ENCODE results near the gene FMOD. TPM values are rescaled to one million over a fixed set of nuclear protein-coding genes. Genes with fewer than 3 reads are reported as not detected.
A peak's percentile ranks its signal among the peaks of the same experiment; 100 is the strongest.

The FMOD gene
- total and polyA plus RNA-seq, 3 experiments from 2014 or later = 0.51 to 1.2 TPM; not detected in 1

- Histone ChIP-seq H3K27ac (ENCODE audit: low read depth, low read length) (no peak overlapping the region), H3K4me3 (ENCODE audit: low read length) (peak overlapping the region; percentile 60), H3K36me3 (ENCODE audit: insufficient read depth, low read length) (peaks cover 46% of the 10 kb centered on the region), H3K9me3 (ENCODE audit: low read length) (no peaks in the 10 kb centered on the region), H3K27me3 (ENCODE audit: insufficient read depth, low read length, poor library complexity, severe bottlenecking) (no peaks in the 10 kb centered on the region), H3K4me1 (ENCODE audit: insufficient read depth, low read length) (peaks cover 59% of the 10 kb centered on the region)
- ChIA-PET POLR2A (interaction anchor here (2.4 to 9.2 kb wide), 6 partner anchors 9 to 36 kb away, joined by 10 to 261 read pairs (median 17); no protein-coding TSS in a partner anchor), CTCF (interaction anchor here (1.1 to 9.0 kb wide), 14 partner anchors 8 to 41 kb away, joined by 3 to 116 read pairs (median 24); no protein-coding TSS in a partner anchor)
- H3K27ac Mint-ChIP-seq = peak overlapping the region; percentile 88 to 100 (median 98)
- peaks cover 0 to 14% of the 10 kb centered on the region in 2 donors for H3K27me3 Mint-ChIP-seq
- H3K4me3 Mint-ChIP-seq = peak overlapping the region; percentile 92 to 99 (median 98)
- peaks cover 61 to 72% (median 70%) of the 10 kb centered on the region in 3 donors for H3K4me1 Mint-ChIP-seq
- peaks cover 22 to 62% (median 31%) of the 10 kb centered on the region in 3 donors for H3K36me3 Mint-ChIP-seq
- peak in 1 of 5 donors; percentile 13 for DNase-seq
- H3K9me3 Mint-ChIP-seq = no peaks in the 10 kb centered on the region
These were observed 42.5 kb downstream of the FMOD start for GRCh38 chr1:203308328-203308922.

- Histone ChIP-seq H3K27me3 (ENCODE audit: insufficient read depth, low read length, poor library complexity, severe bottlenecking) (no peaks in the 10 kb centered on the region), H3K36me3 (ENCODE audit: insufficient read depth, low read length) (peaks cover 46% of the 10 kb centered on the region), H3K9me3 (ENCODE audit: low read length) (no peaks in the 10 kb centered on the region), H3K4me1 (ENCODE audit: insufficient read depth, low read length) (peaks cover 59% of the 10 kb centered on the region), H3K27ac (ENCODE audit: low read depth, low read length) (peak overlapping the region; percentile 39), H3K4me3 (ENCODE audit: low read length) (peak overlapping the region; percentile 60)
- ChIA-PET CTCF (interaction anchor here (1.0 to 9.0 kb wide), 15 partner anchors 9 to 40 kb away, joined by 4 to 116 read pairs (median 13); no protein-coding TSS in a partner anchor), POLR2A (interaction anchor here (0.7 to 9.2 kb wide), 9 partner anchors 10 to 390 kb away, joined by 3 to 261 read pairs (median 12); no protein-coding TSS in a partner anchor)
- Mint-ChIP-seq H3K4me3 (peak overlapping the region; percentile 92 to 99 (median 98)), H3K27ac (peak overlapping the region; percentile 83 to 100 (median 98)), H3K9me3 (no peaks in the 10 kb centered on the region), H3K27me3 (peaks cover 0 to 14% of the 10 kb centered on the region in 2 donors), H3K4me1 (peaks cover 66 to 73% (median 72%) of the 10 kb centered on the region in 3 donors), H3K36me3 (peaks cover 22 to 62% (median 31%) of the 10 kb centered on the region in 3 donors)
- peak in 1 of 5 donors; percentile 12 for DNase-seq
These were observed 43.2 kb downstream of the FMOD start for GRCh38 chr1:203307641-203308126.

- Mint-ChIP-seq H3K27me3 (peaks cover 0 to 14% of the 10 kb centered on the region in 2 donors), H3K9me3 (no peaks in the 10 kb centered on the region), H3K4me3 (peak overlapping the region; percentile 92 to 99 (median 98)), H3K36me3 (peaks cover 22 to 62% (median 31%) of the 10 kb centered on the region in 3 donors), H3K4me1 (peaks cover 69 to 76% (median 70%) of the 10 kb centered on the region in 3 donors), H3K27ac (peak overlapping the region; percentile 96 to 100 (median 98))
- peak; percentile 18 to 77 (median 34) for DNase-seq
- Histone ChIP-seq H3K4me3 (ENCODE audit: low read length) (peak overlapping the region; percentile 92), H3K4me1 (ENCODE audit: insufficient read depth, low read length) (peaks cover 57% of the 10 kb centered on the region), H3K27me3 (ENCODE audit: insufficient read depth, low read length, poor library complexity, severe bottlenecking) (no peaks in the 10 kb centered on the region), H3K9me3 (ENCODE audit: low read length) (no peaks in the 10 kb centered on the region), H3K36me3 (ENCODE audit: insufficient read depth, low read length) (peaks cover 46% of the 10 kb centered on the region), H3K27ac (ENCODE audit: low read depth, low read length) (peak overlapping the region; percentile 98)
- ChIA-PET CTCF (interaction anchor here (1.0 to 9.0 kb wide), 16 partner anchors 9 to 40 kb away, joined by 3 to 116 read pairs (median 11); no protein-coding TSS in a partner anchor), POLR2A (interaction anchor here (0.9 to 9.2 kb wide), 10 partner anchors 10 to 37 kb away, joined by 3 to 261 read pairs (median 11); no protein-coding TSS in a partner anchor)
These were observed 43.9 kb downstream of the FMOD start for GRCh38 chr1:203306965-203307541.

GRCh38 chr1:203306089-203306964 lies 44.6 kb downstream of the FMOD start:
- no peaks in the 10 kb centered on the region for H3K9me3 Mint-ChIP-seq
- ChIA-PET POLR2A (interaction anchor here (1.0 to 9.2 kb wide), 9 partner anchors 11 to 36 kb away, joined by 3 to 261 read pairs (median 12); no protein-coding TSS in a partner anchor), CTCF (interaction anchor here (0.8 to 9.0 kb wide), 17 partner anchors 8 to 41 kb away, joined by 3 to 116 read pairs (median 10); no protein-coding TSS in a partner anchor)
- no peaks in the 10 kb centered on the region for H3K27me3 ChIP-seq (ENCODE audit: insufficient read depth, low read length, poor library complexity, severe bottlenecking)
- peak overlapping the region; percentile 98 for H3K27ac ChIP-seq (ENCODE audit: low read depth, low read length)
- peak overlapping the region; percentile 92 for H3K4me3 ChIP-seq (ENCODE audit: low read length)
- peaks cover 50% of the 10 kb centered on the region for H3K4me1 ChIP-seq (ENCODE audit: insufficient read depth, low read length)
- peak in 4 of 5 donors; percentile 29 to 64 (median 52) for DNase-seq
- H3K27me3 Mint-ChIP-seq = peaks cover 0 to 14% of the 10 kb centered on the region in 2 donors
- no peaks in the 10 kb centered on the region for H3K9me3 ChIP-seq (ENCODE audit: low read length)
- peaks cover 63 to 70% (median 66%) of the 10 kb centered on the region in 3 donors for H3K4me1 Mint-ChIP-seq
- H3K4me3 Mint-ChIP-seq = peak overlapping the region; percentile 92 to 99 (median 98)
- peak overlapping the region; percentile 96 to 100 (median 98) for H3K27ac Mint-ChIP-seq
- peaks cover 22 to 57% (median 31%) of the 10 kb centered on the region in 3 donors for H3K36me3 Mint-ChIP-seq
- H3K36me3 ChIP-seq (ENCODE audit: insufficient read depth, low read length) = peaks cover 38% of the 10 kb centered on the region

- H3K4me1 Mint-ChIP-seq = peaks cover 57 to 65% (median 61%) of the 10 kb centered on the region in 3 donors
- peak overlapping the region; percentile 96 to 100 (median 98) for H3K27ac Mint-ChIP-seq
- CTCF ChIA-PET = interaction anchor here (0.8 to 9.0 kb wide), 10 partner anchors 10 to 41 kb away, joined by 3 to 116 read pairs (median 48); no protein-coding TSS in a partner anchor
These were observed 45.2 kb downstream of the FMOD start for GRCh38 chr1:203305809-203306088.

GRCh38 chr1:203304919-203305808 lies 45.8 kb downstream of the FMOD start, which contains the start of gene BTG2:
Gene BTG2, plus strand, starts transcription at chr1:203305519. Its CDS starts 88 bp downstream, at chr1:203305607.
- peak within 1 kb of the TSS; percentile 98 for H3K27ac ChIP-seq (ENCODE audit: low read depth, low read length)
- peak; percentile 89 to 95 (median 90) for DNase-seq
- peaks cover 0 to 14% of the 10 kb centered on the region in 2 donors for H3K27me3 Mint-ChIP-seq
- H3K4me3 ChIP-seq (ENCODE audit: low read length) = peak within 1 kb of the TSS; percentile 92
- ChIA-PET CTCF (interaction anchor here (0.8 to 9.0 kb wide), 9 partner anchors 10 to 40 kb away, joined by 3 to 116 read pairs (median 67); no protein-coding TSS in a partner anchor), POLR2A (interaction anchor here (0.6 to 9.2 kb wide), 8 partner anchors 12 to 460 kb away, joined by 3 to 261 read pairs (median 8); partner anchors contain the start of gene LAX1)
- H3K4me1 Mint-ChIP-seq = peaks cover 57 to 65% (median 59%) of the 10 kb centered on the region in 3 donors
- H3K4me1 ChIP-seq (ENCODE audit: insufficient read depth, low read length) = peaks cover 40% of the 10 kb centered on the region
- peak within 1 kb of the TSS; percentile 98 to 100 (median 99) for H3K27ac Mint-ChIP-seq
- peak within 1 kb of the TSS; percentile 92 to 99 (median 98) for H3K4me3 Mint-ChIP-seq
- H3K9me3 Mint-ChIP-seq = no peaks in the 10 kb centered on the region
- H3K36me3 ChIP-seq (ENCODE audit: insufficient read depth, low read length) = peaks cover 32% of the 10 kb centered on the region
- H3K27me3 ChIP-seq (ENCODE audit: insufficient read depth, low read length, poor library complexity, severe bottlenecking) = no peaks in the 10 kb centered on the region
- no peaks in the 10 kb centered on the region for H3K9me3 ChIP-seq (ENCODE audit: low read length)
- H3K36me3 Mint-ChIP-seq = peaks cover 22 to 47% (median 31%) of the 10 kb centered on the region in 3 donors

More at GRCh38 chr1:203305809-203306088, 45.2 kb downstream of the FMOD start:
- DNase-seq = no peak
- Mint-ChIP-seq H3K4me3 (peak overlapping the region; percentile 92 to 99 (median 98)), H3K27me3 (peaks cover 0 to 14% of the 10 kb centered on the region in 2 donors), H3K36me3 (peaks cover 22 to 52% (median 31%) of the 10 kb centered on the region in 3 donors), H3K9me3 (no peaks in the 10 kb centered on the region)
- no peaks in the 10 kb centered on the region for H3K9me3 ChIP-seq (ENCODE audit: low read length)
- POLR2A ChIA-PET = interaction anchor here (1.1 to 9.2 kb wide), 8 partner anchors 11 to 35 kb away, joined by 3 to 261 read pairs (median 13); no protein-coding TSS in a partner anchor
- H3K4me1 ChIP-seq (ENCODE audit: insufficient read depth, low read length) = peaks cover 45% of the 10 kb centered on the region
- peak overlapping the region; percentile 92 for H3K4me3 ChIP-seq (ENCODE audit: low read length)
- peaks cover 36% of the 10 kb centered on the region for H3K36me3 ChIP-seq (ENCODE audit: insufficient read depth, low read length)
- H3K27me3 ChIP-seq (ENCODE audit: insufficient read depth, low read length, poor library complexity, severe bottlenecking) = no peaks in the 10 kb centered on the region
- H3K27ac ChIP-seq (ENCODE audit: low read depth, low read length) = peak overlapping the region; percentile 98
